Esophagus muscularis mucosa (tissue), 4 donors: ENCODE data around the gene KLK2.

ENCODE experiments used
- EP300 ChIP-seq: sonication (generic); formaldehyde crosslinking; IDR thresholded peaks from one replicate; pipeline ENCODE4 v1.6.1; 2017; ENCODE audit warnings: antibody characterized with exemption
- POLR2A ChIP-seq: fragments of 450-650 bp; IDR thresholded peaks from one replicate; pipeline ENCODE4 v1.6.1; 2017; ENCODE audit warnings: antibody characterized with exemption, moderate library complexity, mild to moderate bottlenecking, low read depth
- POLR2AphosphoS5 ChIP-seq, 2 donors: sonication (generic); formaldehyde crosslinking; IDR thresholded peaks; one replicate each; pipeline ENCODE4 v1.6.1; 2017; ENCODE audit warnings: antibody characterized with exemption in 2 of 2
- TF ChIP-seq, protein P1 (sequence below), 3 experiments: fragments of 200-600 bp in 2 of 3; fragments of 450-650 bp in 1 of 3; sonication (generic) in 2 of 3; IDR thresholded peaks; one replicate each; pipeline ENCODE4 v1.5.1; 2017 to 2019; ENCODE audit warnings: antibody characterized with exemption in 3 of 3, mild to moderate bottlenecking in 2 of 3, moderate library complexity in 1 of 3

DNA sequence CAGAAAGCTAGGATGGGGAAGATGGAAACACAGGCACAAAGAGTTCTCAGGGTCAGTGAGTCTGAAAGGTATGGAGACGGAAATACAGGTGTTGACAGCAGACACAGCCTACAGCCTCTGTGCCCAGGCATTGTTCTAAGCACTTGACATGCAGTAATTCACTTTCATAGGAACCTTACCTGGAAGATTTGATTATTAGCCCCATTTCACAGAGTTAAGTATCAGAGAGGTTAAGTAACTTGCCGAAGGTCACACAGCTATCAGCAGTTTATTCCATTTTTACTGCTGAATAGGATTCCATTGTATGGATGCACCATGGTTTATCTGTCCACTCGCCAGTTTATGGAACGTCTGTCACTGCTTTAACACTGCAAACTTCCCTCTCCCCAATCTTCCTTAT is 24.8 kb downstream of the KLK2 start:
- TF ChIP-seq, protein P1, sequence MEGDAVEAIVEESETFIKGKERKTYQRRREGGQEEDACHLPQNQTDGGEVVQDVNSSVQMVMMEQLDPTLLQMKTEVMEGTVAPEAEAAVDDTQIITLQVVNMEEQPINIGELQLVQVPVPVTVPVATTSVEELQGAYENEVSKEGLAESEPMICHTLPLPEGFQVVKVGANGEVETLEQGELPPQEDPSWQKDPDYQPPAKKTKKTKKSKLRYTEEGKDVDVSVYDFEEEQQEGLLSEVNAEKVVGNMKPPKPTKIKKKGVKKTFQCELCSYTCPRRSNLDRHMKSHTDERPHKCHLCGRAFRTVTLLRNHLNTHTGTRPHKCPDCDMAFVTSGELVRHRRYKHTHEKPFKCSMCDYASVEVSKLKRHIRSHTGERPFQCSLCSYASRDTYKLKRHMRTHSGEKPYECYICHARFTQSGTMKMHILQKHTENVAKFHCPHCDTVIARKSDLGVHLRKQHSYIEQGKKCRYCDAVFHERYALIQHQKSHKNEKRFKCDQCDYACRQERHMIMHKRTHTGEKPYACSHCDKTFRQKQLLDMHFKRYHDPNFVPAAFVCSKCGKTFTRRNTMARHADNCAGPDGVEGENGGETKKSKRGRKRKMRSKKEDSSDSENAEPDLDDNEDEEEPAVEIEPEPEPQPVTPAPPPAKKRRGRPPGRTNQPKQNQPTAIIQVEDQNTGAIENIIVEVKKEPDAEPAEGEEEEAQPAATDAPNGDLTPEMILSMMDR (IDR thresholded peaks at IDR 0.05): no peak
- TF ChIP-seq EP300 (no peak), POLR2A (no peak), POLR2AphosphoS5 (IDR thresholded peaks at IDR 0.05) (no peak)
